HEK293 (cell line): ENCODE results near the gene LARP1.

Experiments
- HOXC10 ChIP-seq: sonication (generic); formaldehyde crosslinking; IDR thresholded peaks from 2 replicates; pipeline ENCODE4 v1.8.1; 2023; ENCODE audit warnings: mild to moderate bottlenecking, missing genetic modification reagents
- KLF8 ChIP-seq: fragments of 450-650 bp; formaldehyde crosslinking; IDR thresholded peaks from 2 replicates; pipeline ENCODE4 v1.5.1; 2016; ENCODE audit warnings: missing biosample characterization, missing genetic modification characterization
- OVOL3 ChIP-seq: fragments of 450-650 bp; formaldehyde crosslinking; IDR thresholded peaks from 2 replicates; pipeline ENCODE4 v1.5.1; 2016; ENCODE audit warnings: missing biosample characterization, missing genetic modification characterization
- PRDM1 ChIP-seq: fragments of 450-650 bp; formaldehyde crosslinking; IDR thresholded peaks from 2 replicates; pipeline ENCODE4; 2016; ENCODE audit warnings: missing biosample characterization, missing genetic modification characterization
- SCRT2 ChIP-seq: fragments of 450-650 bp; formaldehyde crosslinking; IDR thresholded peaks from 2 replicates; pipeline ENCODE4 v1.5.1; 2016; ENCODE audit warnings: missing biosample characterization, missing genetic modification characterization
- SP7 ChIP-seq: fragments of 450-650 bp; formaldehyde crosslinking; IDR thresholded peaks from 2 replicates; pipeline ENCODE4 v1.5.1; 2016; ENCODE audit warnings: missing biosample characterization, missing genetic modification characterization
- TCF7L2 ChIP-seq: IDR thresholded peaks from 2 replicates; pipeline ENCODE4 v1.6.1; 2011; ENCODE audit warnings: low read depth, mild to moderate bottlenecking, inconsistent platforms, low read length, moderate library complexity, borderline replicate concordance
- TRIM28 ChIP-seq: IDR thresholded peaks from 2 replicates; pipeline ENCODE4 v1.6.1; 2011; ENCODE audit warnings: low read length, control low read depth, borderline replicate concordance
- WT1 ChIP-seq: fragments of 450-650 bp; formaldehyde crosslinking; IDR thresholded peaks from 2 replicates; pipeline ENCODE4 v1.5.1; 2016; ENCODE audit warnings: missing biosample characterization, missing genetic modification characterization
- ZBTB20 ChIP-seq: fragments of 450-650 bp; formaldehyde crosslinking; IDR thresholded peaks from 2 replicates; pipeline ENCODE4 v1.5.1; 2016; ENCODE audit warnings: missing biosample characterization, missing genetic modification characterization
- ZNF10 ChIP-seq: fragments of 450-650 bp; formaldehyde crosslinking; IDR thresholded peaks from 2 replicates; pipeline ENCODE4 v1.5.1; 2017; ENCODE audit warnings: missing biosample characterization, missing genetic modification characterization
- ZNF155 ChIP-seq: fragments of 450-650 bp; formaldehyde crosslinking; IDR thresholded peaks from 2 replicates; pipeline ENCODE4 v1.5.1; 2016; ENCODE audit warnings: missing biosample characterization, missing genetic modification characterization
- ZNF157 ChIP-seq: fragments of 450-650 bp; formaldehyde crosslinking; IDR thresholded peaks from 2 replicates; pipeline ENCODE4 v1.5.1; 2016; ENCODE audit warnings: missing biosample characterization, missing genetic modification characterization
- ZNF16 ChIP-seq: fragments of 450-650 bp; formaldehyde crosslinking; IDR thresholded peaks from 2 replicates; pipeline ENCODE4 v1.5.1; 2016; ENCODE audit warnings: low read depth, missing biosample characterization, missing genetic modification characterization
- ZNF169 ChIP-seq: fragments of 450-650 bp; formaldehyde crosslinking; IDR thresholded peaks from 2 replicates; pipeline ENCODE4 v1.5.1; 2016; ENCODE audit warnings: missing biosample characterization, missing genetic modification characterization
- ZNF24 ChIP-seq: fragments of 450-650 bp; formaldehyde crosslinking; IDR thresholded peaks from 2 replicates; pipeline ENCODE4 v1.5.1; 2016; ENCODE audit warnings: missing biosample characterization, missing genetic modification characterization
- ZNF394 ChIP-seq: fragments of 450-650 bp; formaldehyde crosslinking; IDR thresholded peaks from 2 replicates; pipeline ENCODE4 v1.5.1; 2016; ENCODE audit warnings: missing biosample characterization, missing genetic modification characterization, mild to moderate bottlenecking, moderate library complexity, borderline replicate concordance
- ZNF48 ChIP-seq: fragments of 450-650 bp; formaldehyde crosslinking; IDR thresholded peaks from 2 replicates; pipeline ENCODE4 v1.5.1; 2016; ENCODE audit warnings: missing biosample characterization, missing genetic modification characterization
- ZNF701 ChIP-seq: fragments of 450-650 bp; formaldehyde crosslinking; IDR thresholded peaks from 2 replicates; pipeline ENCODE4 v1.5.1; 2016; ENCODE audit warnings: missing biosample characterization, missing genetic modification characterization
- ZNF707 ChIP-seq: fragments of 450-650 bp; formaldehyde crosslinking; IDR thresholded peaks from 2 replicates; pipeline ENCODE4 v1.5.1; 2016; ENCODE audit warnings: missing biosample characterization, missing genetic modification characterization
- ZSCAN16 ChIP-seq: fragments of 450-650 bp; formaldehyde crosslinking; IDR thresholded peaks from 2 replicates; pipeline ENCODE4 v1.5.1; 2016; ENCODE audit warnings: missing biosample characterization, missing genetic modification characterization
- TF ChIP-seq, protein P1 (sequence below): fragments of 450-650 bp; formaldehyde crosslinking; IDR thresholded peaks from 2 replicates; pipeline ENCODE4 v1.5.0; 2017; ENCODE audit warnings: missing biosample characterization, missing genetic modification characterization, borderline replicate concordance
- TF ChIP-seq, protein P2 (sequence below): sonication (generic); formaldehyde crosslinking; IDR thresholded peaks from 2 replicates; pipeline ENCODE4 v1.8.1; 2022; ENCODE audit warnings: mild to moderate bottlenecking, moderate library complexity, missing genetic modification reagents
- TF ChIP-seq, protein P3 (sequence below): IDR thresholded peaks from 2 replicates; pipeline ENCODE4 v1.6.1; 2011; ENCODE audit warnings: mild to moderate bottlenecking, low read depth, low read length, borderline replicate concordance
- TF ChIP-seq, protein P4 (sequence below): fragments of 450-650 bp; formaldehyde crosslinking; IDR thresholded peaks from 2 replicates; pipeline ENCODE4 v1.5.1; 2016; ENCODE audit warnings: missing biosample characterization, missing genetic modification characterization
- TF ChIP-seq, protein P5 (sequence below): fragments of 450-650 bp; formaldehyde crosslinking; IDR thresholded peaks from 2 replicates; pipeline ENCODE4 v1.5.1; 2016; ENCODE audit warnings: missing biosample characterization, missing genetic modification characterization
- TF ChIP-seq, protein P6 (sequence below): fragments of 450-650 bp; formaldehyde crosslinking; IDR thresholded peaks from 2 replicates; pipeline ENCODE4 v1.5.1; 2016; ENCODE audit warnings: missing biosample characterization, missing genetic modification characterization, low read depth
- TF ChIP-seq, protein P7 (sequence below): fragments of 450-650 bp; formaldehyde crosslinking; IDR thresholded peaks from 2 replicates; pipeline ENCODE4 v1.5.1; 2017; ENCODE audit warnings: missing biosample characterization, missing genetic modification characterization

Gene LARP1

DNA sequence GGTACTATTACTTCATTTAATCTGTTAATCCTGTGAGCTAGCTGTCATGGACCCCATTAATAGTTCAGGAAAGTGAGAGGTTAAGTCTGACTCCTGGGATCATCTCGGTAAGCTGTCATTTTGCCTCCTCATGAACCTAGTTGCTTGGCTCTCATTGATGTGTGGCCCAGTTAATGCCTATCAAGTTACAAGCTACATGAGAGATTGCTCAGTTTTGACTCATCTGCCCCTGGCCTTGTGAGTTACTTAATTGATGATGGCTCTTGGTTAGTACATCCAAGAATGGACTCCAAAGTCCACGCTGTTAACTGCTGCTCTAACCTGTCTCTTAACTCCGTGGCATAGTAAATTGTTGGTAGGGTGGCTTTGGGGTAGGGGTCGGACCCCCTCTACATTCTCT is 23.9 kb downstream of the LARP1 start (continued):
- TF ChIP-seq TCF7L2 = no peak
- no peak for TF ChIP-seq ZNF157
- TF ChIP-seq ZNF707 (tag by site-specific recombination) = no peak
- no peak for TF ChIP-seq ZNF155 (tag by site-specific recombination)
- TF ChIP-seq HOXC10 = no peak
- TF ChIP-seq, protein P1, sequence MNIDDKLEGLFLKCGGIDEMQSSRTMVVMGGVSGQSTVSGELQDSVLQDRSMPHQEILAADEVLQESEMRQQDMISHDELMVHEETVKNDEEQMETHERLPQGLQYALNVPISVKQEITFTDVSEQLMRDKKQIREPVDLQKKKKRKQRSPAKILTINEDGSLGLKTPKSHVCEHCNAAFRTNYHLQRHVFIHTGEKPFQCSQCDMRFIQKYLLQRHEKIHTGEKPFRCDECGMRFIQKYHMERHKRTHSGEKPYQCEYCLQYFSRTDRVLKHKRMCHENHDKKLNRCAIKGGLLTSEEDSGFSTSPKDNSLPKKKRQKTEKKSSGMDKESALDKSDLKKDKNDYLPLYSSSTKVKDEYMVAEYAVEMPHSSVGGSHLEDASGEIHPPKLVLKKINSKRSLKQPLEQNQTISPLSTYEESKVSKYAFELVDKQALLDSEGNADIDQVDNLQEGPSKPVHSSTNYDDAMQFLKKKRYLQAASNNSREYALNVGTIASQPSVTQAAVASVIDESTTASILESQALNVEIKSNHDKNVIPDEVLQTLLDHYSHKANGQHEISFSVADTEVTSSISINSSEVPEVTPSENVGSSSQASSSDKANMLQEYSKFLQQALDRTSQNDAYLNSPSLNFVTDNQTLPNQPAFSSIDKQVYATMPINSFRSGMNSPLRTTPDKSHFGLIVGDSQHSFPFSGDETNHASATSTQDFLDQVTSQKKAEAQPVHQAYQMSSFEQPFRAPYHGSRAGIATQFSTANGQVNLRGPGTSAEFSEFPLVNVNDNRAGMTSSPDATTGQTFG (tag by site-specific recombination) = no peak
- TF ChIP-seq, protein P2, sequence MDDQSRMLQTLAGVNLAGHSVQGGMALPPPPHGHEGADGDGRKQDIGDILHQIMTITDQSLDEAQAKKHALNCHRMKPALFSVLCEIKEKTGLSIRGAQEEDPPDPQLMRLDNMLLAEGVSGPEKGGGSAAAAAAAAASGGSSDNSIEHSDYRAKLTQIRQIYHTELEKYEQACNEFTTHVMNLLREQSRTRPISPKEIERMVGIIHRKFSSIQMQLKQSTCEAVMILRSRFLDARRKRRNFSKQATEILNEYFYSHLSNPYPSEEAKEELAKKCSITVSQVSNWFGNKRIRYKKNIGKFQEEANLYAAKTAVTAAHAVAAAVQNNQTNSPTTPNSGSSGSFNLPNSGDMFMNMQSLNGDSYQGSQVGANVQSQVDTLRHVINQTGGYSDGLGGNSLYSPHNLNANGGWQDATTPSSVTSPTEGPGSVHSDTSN (CRISPR knock-in tag) = no peak
- TF ChIP-seq ZNF169 (tag by site-specific recombination) = no peak
- no peak for TF ChIP-seq ZNF16 (tag by site-specific recombination)
- TF ChIP-seq SP7 = peak; percentile 87
- TF ChIP-seq SCRT2 (tag by site-specific recombination) = no peak
- peak; percentile 30; the same call in 1 of the 2 replicates for TF ChIP-seq KLF8 (tag by site-specific recombination)
- no peak for TF ChIP-seq TRIM28
- TF ChIP-seq, protein P3, sequence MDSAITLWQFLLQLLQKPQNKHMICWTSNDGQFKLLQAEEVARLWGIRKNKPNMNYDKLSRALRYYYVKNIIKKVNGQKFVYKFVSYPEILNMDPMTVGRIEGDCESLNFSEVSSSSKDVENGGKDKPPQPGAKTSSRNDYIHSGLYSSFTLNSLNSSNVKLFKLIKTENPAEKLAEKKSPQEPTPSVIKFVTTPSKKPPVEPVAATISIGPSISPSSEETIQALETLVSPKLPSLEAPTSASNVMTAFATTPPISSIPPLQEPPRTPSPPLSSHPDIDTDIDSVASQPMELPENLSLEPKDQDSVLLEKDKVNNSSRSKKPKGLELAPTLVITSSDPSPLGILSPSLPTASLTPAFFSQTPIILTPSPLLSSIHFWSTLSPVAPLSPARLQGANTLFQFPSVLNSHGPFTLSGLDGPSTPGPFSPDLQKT = no peak
- no peak for TF ChIP-seq ZNF24 (tag by site-specific recombination)
- TF ChIP-seq, protein P4, sequence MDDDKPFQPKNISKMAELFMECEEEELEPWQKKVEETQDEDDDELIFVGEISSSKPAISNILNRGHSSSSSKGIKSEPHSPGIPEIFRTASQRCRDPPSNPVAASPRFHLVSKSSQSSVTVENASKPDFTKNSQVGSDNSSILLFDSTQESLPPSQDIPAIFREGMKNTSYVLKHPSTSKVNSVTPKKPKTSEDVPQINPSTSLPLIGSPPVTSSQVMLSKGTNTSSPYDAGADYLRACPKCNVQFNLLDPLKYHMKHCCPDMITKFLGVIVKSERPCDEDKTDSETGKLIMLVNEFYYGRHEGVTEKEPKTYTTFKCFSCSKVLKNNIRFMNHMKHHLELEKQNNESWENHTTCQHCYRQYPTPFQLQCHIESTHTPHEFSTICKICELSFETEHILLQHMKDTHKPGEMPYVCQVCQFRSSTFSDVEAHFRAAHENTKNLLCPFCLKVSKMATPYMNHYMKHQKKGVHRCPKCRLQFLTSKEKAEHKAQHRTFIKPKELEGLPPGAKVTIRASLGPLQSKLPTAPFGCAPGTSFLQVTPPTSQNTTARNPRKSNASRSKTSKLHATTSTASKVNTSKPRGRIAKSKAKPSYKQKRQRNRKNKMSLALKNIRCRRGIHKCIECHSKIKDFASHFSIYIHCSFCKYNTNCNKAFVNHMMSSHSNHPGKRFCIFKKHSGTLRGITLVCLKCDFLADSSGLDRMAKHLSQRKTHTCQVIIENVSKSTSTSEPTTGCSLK = no peak
- no peak for TF ChIP-seq PRDM1
- TF ChIP-seq ZNF394 = no peak
- no peak for TF ChIP-seq ZSCAN16
- no peak for TF ChIP-seq ZNF48 (tag by site-specific recombination)
- TF ChIP-seq ZBTB20 (tag by site-specific recombination) = no peak
- TF ChIP-seq, protein P5, sequence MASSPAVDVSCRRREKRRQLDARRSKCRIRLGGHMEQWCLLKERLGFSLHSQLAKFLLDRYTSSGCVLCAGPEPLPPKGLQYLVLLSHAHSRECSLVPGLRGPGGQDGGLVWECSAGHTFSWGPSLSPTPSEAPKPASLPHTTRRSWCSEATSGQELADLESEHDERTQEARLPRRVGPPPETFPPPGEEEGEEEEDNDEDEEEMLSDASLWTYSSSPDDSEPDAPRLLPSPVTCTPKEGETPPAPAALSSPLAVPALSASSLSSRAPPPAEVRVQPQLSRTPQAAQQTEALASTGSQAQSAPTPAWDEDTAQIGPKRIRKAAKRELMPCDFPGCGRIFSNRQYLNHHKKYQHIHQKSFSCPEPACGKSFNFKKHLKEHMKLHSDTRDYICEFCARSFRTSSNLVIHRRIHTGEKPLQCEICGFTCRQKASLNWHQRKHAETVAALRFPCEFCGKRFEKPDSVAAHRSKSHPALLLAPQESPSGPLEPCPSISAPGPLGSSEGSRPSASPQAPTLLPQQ = peak; percentile 75
- TF ChIP-seq ZNF10 (tag by site-specific recombination) = no peak
- TF ChIP-seq WT1 = no peak
- TF ChIP-seq, protein P6, sequence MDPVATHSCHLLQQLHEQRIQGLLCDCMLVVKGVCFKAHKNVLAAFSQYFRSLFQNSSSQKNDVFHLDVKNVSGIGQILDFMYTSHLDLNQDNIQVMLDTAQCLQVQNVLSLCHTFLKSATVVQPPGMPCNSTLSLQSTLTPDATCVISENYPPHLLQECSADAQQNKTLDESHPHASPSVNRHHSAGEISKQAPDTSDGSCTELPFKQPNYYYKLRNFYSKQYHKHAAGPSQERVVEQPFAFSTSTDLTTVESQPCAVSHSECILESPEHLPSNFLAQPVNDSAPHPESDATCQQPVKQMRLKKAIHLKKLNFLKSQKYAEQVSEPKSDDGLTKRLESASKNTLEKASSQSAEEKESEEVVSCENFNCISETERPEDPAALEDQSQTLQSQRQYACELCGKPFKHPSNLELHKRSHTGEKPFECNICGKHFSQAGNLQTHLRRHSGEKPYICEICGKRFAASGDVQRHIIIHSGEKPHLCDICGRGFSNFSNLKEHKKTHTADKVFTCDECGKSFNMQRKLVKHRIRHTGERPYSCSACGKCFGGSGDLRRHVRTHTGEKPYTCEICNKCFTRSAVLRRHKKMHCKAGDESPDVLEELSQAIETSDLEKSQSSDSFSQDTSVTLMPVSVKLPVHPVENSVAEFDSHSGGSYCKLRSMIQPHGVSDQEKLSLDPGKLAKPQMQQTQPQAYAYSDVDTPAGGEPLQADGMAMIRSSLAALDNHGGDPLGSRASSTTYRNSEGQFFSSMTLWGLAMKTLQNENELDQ (tag by site-specific recombination) = no peak
- TF ChIP-seq, protein P7, sequence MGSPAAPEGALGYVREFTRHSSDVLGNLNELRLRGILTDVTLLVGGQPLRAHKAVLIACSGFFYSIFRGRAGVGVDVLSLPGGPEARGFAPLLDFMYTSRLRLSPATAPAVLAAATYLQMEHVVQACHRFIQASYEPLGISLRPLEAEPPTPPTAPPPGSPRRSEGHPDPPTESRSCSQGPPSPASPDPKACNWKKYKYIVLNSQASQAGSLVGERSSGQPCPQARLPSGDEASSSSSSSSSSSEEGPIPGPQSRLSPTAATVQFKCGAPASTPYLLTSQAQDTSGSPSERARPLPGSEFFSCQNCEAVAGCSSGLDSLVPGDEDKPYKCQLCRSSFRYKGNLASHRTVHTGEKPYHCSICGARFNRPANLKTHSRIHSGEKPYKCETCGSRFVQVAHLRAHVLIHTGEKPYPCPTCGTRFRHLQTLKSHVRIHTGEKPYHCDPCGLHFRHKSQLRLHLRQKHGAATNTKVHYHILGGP (tag by site-specific recombination) = no peak
- TF ChIP-seq OVOL3 = no peak
- no peak for TF ChIP-seq ZNF701 (tag by site-specific recombination)
